GM19397 (cell line): Measurements from ENCODE around the gene FLCN.
"Not testable (repeated sequence)": the region's sequence is repeated elsewhere in the genome, so short reads cannot be mapped to it uniquely, and the experiment has no call there.

ENCODE experiments used
- ATAC-seq: cut with Tn5 transposase; IDR thresholded peaks from one replicate; pipeline ENCODE4 v1.9.1; 2021; ENCODE audit warnings: mild to moderate bottlenecking, moderate library complexity; ENCODE audit not compliant: unreplicated experiment

The FLCN gene

DNA sequence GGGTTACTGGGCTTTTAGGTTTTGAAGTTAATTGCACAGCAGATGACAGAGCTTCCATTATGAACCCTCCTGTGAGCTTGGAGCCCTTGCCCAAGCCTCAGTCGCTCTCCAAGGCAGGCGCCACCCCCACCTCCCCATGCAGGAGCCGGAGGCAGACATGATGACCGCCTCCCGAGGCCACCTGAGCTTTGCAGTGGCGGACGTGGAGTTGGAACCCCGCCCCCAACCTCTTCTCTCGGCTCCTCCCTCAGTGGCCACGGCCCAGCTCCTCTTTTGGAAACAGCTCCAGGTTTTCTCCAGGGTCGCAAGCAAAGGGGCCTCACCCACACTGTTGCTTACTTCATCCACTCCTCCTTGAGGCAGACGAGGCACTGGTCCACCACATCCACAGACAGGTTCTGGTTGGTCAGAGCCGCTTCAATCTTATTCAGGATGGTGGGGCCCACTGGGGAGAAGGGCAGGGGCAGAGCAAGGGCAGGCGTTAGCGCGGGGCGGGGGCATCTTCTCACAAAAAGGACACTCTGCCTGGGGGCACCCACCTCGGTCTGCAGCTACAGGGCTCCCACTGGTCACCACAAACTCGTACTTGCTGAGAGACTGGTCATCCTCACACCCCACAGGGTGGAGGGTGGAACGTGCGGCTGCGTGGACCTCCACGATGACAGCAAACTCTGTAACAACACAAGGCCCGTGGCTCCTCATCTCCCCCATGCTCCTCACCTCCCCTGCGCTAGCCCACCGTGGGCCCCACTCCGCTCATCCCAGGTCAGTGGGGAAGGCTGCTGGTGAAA, 22.1 kb downstream of the FLCN start:
- no peak for ATAC-seq

- ATAC-seq, result no peak
These were observed 23.2 kb downstream of the FLCN start for GRCh38 chr17:17213775-17214174.

DNA sequence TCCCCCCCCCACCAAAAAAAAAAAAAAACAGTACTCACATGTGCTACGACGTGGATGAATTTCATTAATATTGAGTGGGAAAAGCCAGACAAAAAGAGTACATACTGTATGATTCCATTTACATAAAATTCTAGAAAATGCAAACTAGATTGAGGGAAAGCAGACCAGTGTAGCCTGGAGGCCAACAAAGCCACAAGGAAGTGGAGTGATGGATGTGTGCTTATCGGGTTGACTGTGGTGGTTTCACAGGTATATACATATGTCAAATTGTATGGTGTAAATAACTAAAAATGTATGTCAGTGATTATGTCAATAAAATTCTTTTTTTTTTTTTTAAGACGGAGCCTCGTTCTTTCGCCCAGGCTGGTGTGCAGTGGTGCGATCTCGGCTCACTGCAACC, 29.0 kb downstream of the FLCN start:
- no peak for ATAC-seq

DNA sequence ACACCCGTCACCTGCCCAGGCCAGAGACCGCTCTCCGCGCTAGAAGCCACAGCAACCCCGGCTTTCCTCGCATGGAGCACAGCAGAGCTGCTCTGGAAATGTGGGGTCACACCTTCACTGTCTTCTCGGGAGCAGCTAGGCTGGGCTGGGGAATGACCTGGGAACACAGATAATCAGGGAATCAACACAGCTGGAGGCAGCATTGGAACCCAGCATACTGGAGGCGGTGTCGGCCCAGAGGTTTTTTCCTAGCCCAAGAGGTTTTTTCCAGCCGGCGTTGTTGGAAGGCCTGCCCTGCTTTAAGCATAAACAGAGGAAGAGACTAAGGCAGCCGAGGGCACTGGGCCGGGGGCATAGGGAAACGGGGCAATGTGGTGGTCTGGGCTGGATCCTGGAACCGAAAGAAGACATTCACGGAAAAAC, 30.0 kb downstream of the FLCN start:
- ATAC-seq, result no peak

- ATAC-seq, result peak; percentile 63
These were observed 30.6 kb downstream of the FLCN start, which contains the start of gene PLD6 for GRCh38 chr17:17206124-17206912. Gene PLD6, minus strand, starts transcription at chr17:17206333. Its CDS starts 47 bp downstream, at chr17:17206286.

- ATAC-seq, result peak; percentile 40
These were observed 31.4 kb downstream of the FLCN start for GRCh38 chr17:17205368-17206123.

DNA sequence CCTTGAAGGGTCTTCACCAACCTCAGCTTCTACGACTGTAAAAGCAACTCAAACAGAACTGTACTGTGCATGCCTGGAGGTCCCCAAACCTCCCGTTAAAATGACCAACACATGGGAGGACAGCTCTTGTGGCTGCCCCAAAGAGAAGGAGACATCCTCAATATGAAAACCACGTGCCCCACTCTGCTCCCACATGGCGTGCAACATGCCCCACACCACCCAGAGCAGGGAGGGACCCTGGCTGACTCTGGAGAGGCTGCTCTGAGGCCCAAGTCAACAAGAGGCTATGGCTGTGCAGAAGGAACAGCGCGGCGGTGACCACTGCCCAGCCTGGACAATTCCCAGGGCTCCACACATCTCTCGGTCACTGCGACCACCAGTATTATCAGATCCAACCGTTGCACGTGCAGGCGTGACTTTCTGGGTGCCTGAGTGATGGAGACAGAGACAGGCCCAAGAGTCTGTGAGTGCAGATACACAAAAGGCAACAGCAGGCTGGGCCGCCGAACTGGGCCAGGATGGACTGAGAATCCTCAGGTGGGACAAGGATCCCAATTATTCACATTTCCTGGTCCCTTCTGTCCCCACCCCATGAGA, 32.2 kb downstream of the FLCN start:
- no peak for ATAC-seq

GRCh38 chr17:17204041-17204591, 32.9 kb downstream of the FLCN start:
- ATAC-seq, result no peak

- no peak for ATAC-seq
These were observed 33.7 kb downstream of the FLCN start for GRCh38 chr17:17203173-17203730.

- no peak for ATAC-seq
These were observed 35.1 kb downstream of the FLCN start for GRCh38 chr17:17201907-17202306.

DNA sequence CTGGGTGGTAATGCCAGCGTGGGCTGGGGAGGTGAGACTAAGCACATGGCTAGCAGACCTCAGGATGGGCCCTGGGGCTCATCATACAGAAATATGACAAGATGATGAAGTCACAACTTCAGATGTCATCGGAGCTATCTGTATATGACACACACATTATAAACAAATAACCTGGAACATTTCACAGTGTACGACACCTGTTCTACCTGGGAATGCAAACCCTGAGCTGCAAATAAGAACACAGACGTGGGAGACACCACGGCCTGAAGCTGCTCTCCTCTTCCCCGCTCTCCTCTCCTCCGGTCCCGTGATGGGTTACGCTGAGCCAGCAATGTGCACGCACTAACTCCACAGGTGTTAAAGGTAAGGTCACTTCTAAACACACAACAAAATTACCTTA, 35.7 kb downstream of the FLCN start:
- no peak for ATAC-seq

DNA sequence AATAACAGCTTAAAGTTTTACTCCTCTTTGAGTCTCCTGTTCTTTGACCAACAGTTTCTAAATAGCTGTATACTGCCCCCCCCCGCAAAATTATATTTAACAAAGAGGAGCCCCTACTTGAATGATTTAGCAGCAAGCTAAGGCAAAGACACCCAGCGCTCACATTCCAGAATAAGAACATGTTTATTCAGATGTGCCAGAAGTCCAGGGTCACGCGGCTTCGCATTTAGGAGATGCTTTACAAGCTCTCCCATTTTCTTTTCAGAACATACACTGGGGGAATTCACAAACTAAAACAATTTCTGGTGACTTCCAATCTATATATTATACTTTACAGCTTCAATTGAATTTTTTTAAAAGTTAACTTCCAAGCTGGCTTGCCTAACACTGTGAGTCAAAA, 36.1 kb downstream of the FLCN start:
- no peak for ATAC-seq

GRCh38 chr17:17200311-17200710, 36.7 kb downstream of the FLCN start:
- ATAC-seq, result no peak

GRCh38 chr17:17198281-17198680, 38.7 kb downstream of the FLCN start:
- no peak for ATAC-seq

GRCh38 chr17:17196776-17197175, 40.2 kb downstream of the FLCN start:
- no peak for ATAC-seq

GRCh38 chr17:17195466-17195865, 41.5 kb downstream of the FLCN start:
- not testable (repeated sequence) for ATAC-seq

DNA sequence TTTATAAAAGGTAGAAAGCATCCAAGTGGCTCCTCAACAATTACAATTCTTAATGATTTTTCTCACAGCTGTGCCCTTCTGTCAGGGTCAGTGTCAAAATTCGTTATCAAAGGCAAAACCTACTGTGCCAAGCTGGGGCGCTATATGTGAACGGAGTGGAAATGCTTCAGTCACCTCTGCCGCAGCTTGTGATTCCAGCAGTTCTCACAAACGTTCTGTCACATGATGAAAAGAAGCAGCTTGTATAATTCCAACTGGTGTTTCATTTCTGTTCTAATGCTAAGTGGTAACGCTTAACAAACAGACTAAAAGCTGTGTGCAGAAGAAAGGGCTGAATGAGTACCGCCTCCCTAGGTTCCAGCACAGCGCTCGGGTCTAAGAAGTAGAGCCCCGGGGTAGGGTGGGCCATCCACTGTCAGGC, 45.0 kb downstream of the FLCN start:
- ATAC-seq, result no peak

GRCh38 chr17:17191346-17191792, 45.6 kb downstream of the FLCN start:
- no peak for ATAC-seq

DNA sequence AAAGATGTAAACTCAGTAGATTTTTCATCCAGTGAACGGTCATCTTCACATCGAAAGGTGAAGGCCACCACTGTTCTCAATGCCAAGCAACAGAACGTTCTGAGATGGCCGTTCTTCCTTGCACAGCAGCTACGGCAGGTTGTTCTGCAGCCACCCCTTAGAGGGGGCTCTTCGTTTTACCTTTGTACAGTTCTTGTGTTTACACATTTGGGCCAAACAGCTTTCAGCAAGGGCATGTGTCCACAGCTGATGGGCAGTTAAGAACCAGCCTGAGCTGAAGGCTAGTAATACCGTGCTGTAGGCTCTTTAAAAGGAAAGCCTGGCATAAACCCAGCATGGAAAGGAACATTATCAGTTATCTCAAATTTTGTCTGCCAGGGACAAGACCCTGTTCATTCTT, 46.8 kb downstream of the FLCN start:
- ATAC-seq, result no peak

DNA sequence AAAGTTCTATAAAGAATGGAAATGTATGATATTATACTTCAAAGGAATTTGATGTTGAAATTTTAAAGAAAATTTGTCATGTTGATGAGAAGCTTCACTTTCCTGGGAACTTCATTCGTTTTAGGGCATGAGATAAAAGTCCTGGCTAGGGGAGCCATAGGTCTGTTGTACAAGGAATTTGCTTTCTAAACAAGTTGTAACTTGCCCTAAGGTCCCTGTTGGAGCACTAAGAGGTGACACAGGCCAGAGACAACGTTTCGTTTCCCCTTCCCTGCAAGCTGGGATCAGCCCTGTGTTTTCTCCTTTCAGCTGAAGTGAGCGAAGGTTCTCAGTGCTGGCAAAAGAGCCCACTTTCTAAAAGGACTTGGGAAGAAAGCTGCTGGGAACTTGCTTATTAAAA, 47.4 kb downstream of the FLCN start:
- no peak for ATAC-seq
